Astrocyte (in vitro differentiated cells and primary cell): Measurements from ENCODE around the gene SMIM3. TPM values are rescaled to one million over a fixed set of nuclear protein-coding genes. Genes with fewer than 3 reads are reported as not detected.

Source experiments
- DNase-seq: peaks from one replicate; pipeline ENCODE4 v3.0.0-alpha.2; 2010; ENCODE audit warnings: low read depth
- FAIRE-seq: peaks from 2 replicates; lab custom pipeline; 2011; peaks lifted over from hg19 to GRCh38; lab: Jason Lieb, UNC
- H2AFZ ChIP-seq: 2 replicates; pipeline ENCODE4 v1.6.0; 2012; ENCODE audit warnings: low read depth, low read length, inconsistent platforms
- H3K27ac ChIP-seq: 2 replicates; pipeline ENCODE4 v1.5.1; 2011; ENCODE audit warnings: low read depth, low read length, inconsistent platforms
- H3K27me3 ChIP-seq: 2 replicates; pipeline ENCODE4 v1.6.0; 2011; ENCODE audit warnings: low read length, inconsistent platforms; ENCODE audit not compliant: insufficient read depth
- H3K36me3 ChIP-seq: 2 replicates; pipeline ENCODE4 v1.5.1; 2011; ENCODE audit warnings: low read length, inconsistent platforms; ENCODE audit not compliant: insufficient read depth
- H3K4me1 ChIP-seq: 2 replicates; pipeline ENCODE4 v1.5.1; 2011; ENCODE audit warnings: low read length, inconsistent platforms; ENCODE audit not compliant: insufficient read depth
- H3K4me2 ChIP-seq: 2 replicates; pipeline ENCODE4 v1.6.0; 2012; ENCODE audit warnings: low read length, inconsistent platforms
- H3K4me3 ChIP-seq: 2 replicates; pipeline ENCODE4 v1.5.1; 2011; ENCODE audit warnings: low read depth, mild to moderate bottlenecking, low read length, inconsistent platforms; ENCODE audit not compliant: insufficient read depth
- H3K79me2 ChIP-seq: 2 replicates; pipeline ENCODE4 v1.6.0; 2012; ENCODE audit warnings: mild to moderate bottlenecking, low read length, inconsistent platforms; ENCODE audit not compliant: insufficient read depth
- H3K9ac ChIP-seq: 2 replicates; pipeline ENCODE4 v1.6.0; 2012; ENCODE audit warnings: mild to moderate bottlenecking, low read length, inconsistent platforms
- H3K9me3 ChIP-seq: 2 replicates; pipeline ENCODE4 v1.5.1; 2012; ENCODE audit warnings: low read depth, mild to moderate bottlenecking, low read length, inconsistent platforms; ENCODE audit not compliant: insufficient read depth
- H4K20me1 ChIP-seq: 2 replicates; pipeline ENCODE4 v1.6.0; 2012; ENCODE audit warnings: low read length, inconsistent platforms; ENCODE audit not compliant: insufficient read depth
- H3K27ac Mint-ChIP-seq: one replicate; pipeline ENCODE4 v1.8.0; 2021; ENCODE audit warnings: mild to moderate bottlenecking, mixed read lengths; ENCODE audit not compliant: unreplicated experiment
- H3K27me3 Mint-ChIP-seq: one replicate; pipeline ENCODE4 v1.8.0; 2021; ENCODE audit warnings: low read depth, mixed read lengths; ENCODE audit not compliant: unreplicated experiment
- H3K36me3 Mint-ChIP-seq: one replicate; pipeline ENCODE4 v1.8.0; 2021; ENCODE audit warnings: low read depth, mixed read lengths; ENCODE audit not compliant: unreplicated experiment
- H3K4me1 Mint-ChIP-seq: one replicate; pipeline ENCODE4 v1.8.0; 2021; ENCODE audit warnings: low read depth, mixed read lengths; ENCODE audit not compliant: unreplicated experiment
- H3K4me3 Mint-ChIP-seq: one replicate; pipeline ENCODE4 v1.8.0; 2021; ENCODE audit warnings: mild to moderate bottlenecking, moderate library complexity, mixed read lengths; ENCODE audit not compliant: unreplicated experiment
- H3K9me3 Mint-ChIP-seq: one replicate; pipeline ENCODE4 v1.8.0; 2021; ENCODE audit warnings: mild to moderate bottlenecking, mixed read lengths; ENCODE audit not compliant: unreplicated experiment
- EZH2 ChIP-seq: IDR thresholded peaks from 2 replicates; pipeline ENCODE4 v1.6.1; 2012; ENCODE audit warnings: mild to moderate bottlenecking, low read length, inconsistent platforms; ENCODE audit not compliant: insufficient read depth
- total RNA-seq: library from RNA; stranded (reverse); gene quantifications from 2 replicates; pipeline ENCODE4 v1.2.1, GENCODE V29; 2021
- TF ChIP-seq, protein P1 (sequence below): IDR thresholded peaks from 2 replicates; pipeline ENCODE4 v1.5.1; 2011; ENCODE audit warnings: low read depth, mild to moderate bottlenecking, inconsistent platforms, low read length, moderate library complexity; ENCODE audit not compliant: insufficient read depth

Gene SMIM3
- total RNA-seq, 1 donor from 2014 or later: 16.7 TPM

DNA sequence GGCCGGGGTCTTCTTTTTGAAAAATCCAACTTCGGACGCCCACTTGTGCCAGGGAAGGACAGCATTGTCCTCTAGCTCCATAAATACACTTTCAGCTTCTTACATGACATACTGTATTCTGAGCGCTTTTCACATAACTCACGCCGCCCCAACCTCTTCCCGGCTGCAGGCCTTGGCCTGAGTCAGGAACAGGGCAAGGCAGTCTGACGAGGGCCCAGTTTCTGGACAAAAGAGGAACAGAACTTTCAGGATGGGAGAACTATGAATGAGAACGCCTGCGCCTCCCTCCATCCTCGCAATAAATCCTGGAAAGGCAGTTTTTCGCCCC is 20.4 kb upstream of the SMIM3 start:
- DNase-seq (no peak), FAIRE-seq (no peak)
- peak overlapping the region; percentile 98 for H2AFZ ChIP-seq
- peak overlapping the region; percentile 99 for H3K27ac ChIP-seq
- no peaks in the 10 kb centered on the region for H3K27me3 Mint-ChIP-seq
- peaks cover 15% of the 10 kb centered on the region for H4K20me1 ChIP-seq
- no peaks in the 10 kb centered on the region for H3K9me3 Mint-ChIP-seq
- peaks cover 52% of the 10 kb centered on the region for H3K79me2 ChIP-seq
- H3K36me3 ChIP-seq: peaks cover 21% of the 10 kb centered on the region
- H3K4me2 ChIP-seq: peak overlapping the region; percentile 91
- H3K4me1 ChIP-seq: peaks cover 15% of the 10 kb centered on the region
- no peak overlapping the region for H3K4me3 Mint-ChIP-seq
- TF ChIP-seq EZH2: no peak
- TF ChIP-seq, protein P1, sequence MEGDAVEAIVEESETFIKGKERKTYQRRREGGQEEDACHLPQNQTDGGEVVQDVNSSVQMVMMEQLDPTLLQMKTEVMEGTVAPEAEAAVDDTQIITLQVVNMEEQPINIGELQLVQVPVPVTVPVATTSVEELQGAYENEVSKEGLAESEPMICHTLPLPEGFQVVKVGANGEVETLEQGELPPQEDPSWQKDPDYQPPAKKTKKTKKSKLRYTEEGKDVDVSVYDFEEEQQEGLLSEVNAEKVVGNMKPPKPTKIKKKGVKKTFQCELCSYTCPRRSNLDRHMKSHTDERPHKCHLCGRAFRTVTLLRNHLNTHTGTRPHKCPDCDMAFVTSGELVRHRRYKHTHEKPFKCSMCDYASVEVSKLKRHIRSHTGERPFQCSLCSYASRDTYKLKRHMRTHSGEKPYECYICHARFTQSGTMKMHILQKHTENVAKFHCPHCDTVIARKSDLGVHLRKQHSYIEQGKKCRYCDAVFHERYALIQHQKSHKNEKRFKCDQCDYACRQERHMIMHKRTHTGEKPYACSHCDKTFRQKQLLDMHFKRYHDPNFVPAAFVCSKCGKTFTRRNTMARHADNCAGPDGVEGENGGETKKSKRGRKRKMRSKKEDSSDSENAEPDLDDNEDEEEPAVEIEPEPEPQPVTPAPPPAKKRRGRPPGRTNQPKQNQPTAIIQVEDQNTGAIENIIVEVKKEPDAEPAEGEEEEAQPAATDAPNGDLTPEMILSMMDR: no peak
- peaks cover 6% of the 10 kb centered on the region for H3K4me1 Mint-ChIP-seq
- H3K9me3 ChIP-seq: no peaks in the 10 kb centered on the region
- H3K4me3 ChIP-seq: peak overlapping the region; percentile 86
- no peak overlapping the region for H3K27ac Mint-ChIP-seq
- H3K36me3 Mint-ChIP-seq: peaks cover 17% of the 10 kb centered on the region
- peak overlapping the region; percentile 96 for H3K9ac ChIP-seq
- no peaks in the 10 kb centered on the region for H3K27me3 ChIP-seq

DNA sequence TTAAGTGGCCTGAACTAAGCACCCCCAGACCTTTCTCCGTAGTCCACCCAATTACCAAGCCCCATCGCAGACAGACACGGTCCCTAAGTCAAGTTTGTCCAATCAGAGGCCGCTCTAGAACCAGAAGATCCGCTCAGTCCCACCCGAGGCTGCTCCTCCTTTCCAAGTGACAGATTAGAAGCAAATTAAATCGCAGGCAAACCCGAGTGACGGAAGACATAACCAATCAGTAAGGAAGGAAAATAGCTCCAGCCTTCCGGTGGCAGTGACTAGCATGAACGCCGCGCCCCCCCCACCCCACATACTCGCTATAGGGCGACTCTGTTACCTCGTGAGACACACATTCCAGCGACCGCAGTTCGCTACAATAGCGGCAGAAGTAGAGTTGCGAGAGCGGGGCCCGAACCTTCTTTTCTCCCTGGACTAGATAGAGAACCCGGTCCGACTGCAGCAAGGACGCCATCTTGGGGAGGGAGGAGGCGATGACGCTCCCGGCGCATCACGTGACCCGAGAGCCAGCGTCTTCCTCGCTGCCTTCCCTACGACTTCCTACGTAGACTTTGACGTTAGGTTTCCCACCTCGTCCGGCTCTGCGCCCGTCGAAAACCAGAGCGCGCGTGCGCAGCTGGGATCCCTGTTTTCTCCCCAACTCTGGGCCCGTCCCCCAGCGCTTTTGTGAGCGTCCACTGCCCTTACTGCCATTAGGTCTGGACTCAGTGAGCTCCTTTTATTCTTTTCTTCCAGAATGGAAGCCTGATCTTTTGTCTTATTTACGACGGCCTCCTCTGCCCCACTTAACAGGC is 19.8 kb upstream of the SMIM3 start, which contains the start of gene DCTN4:
Gene DCTN4, minus strand, starts transcription at position 487 of the 803 bp plus-strand sequence. Its CDS starts 24 bp downstream, at position 463.
- Mint-ChIP-seq H3K4me1 (peaks cover 8% of the 10 kb centered on the region), H3K36me3 (peaks cover 13% of the 10 kb centered on the region), H3K27ac (no peak within 1 kb of the TSS), H3K4me3 (no peak within 1 kb of the TSS), H3K9me3 (no peaks in the 10 kb centered on the region), H3K27me3 (no peaks in the 10 kb centered on the region)
- Histone ChIP-seq H3K4me2 (peak within 1 kb of the TSS; percentile 91), H3K27ac (peak within 1 kb of the TSS; percentile 99), H3K9me3 (no peaks in the 10 kb centered on the region), H2AFZ (peak within 1 kb of the TSS; percentile 98), H3K27me3 (no peaks in the 10 kb centered on the region), H3K79me2 (peaks cover 46% of the 10 kb centered on the region), H3K36me3 (peaks cover 16% of the 10 kb centered on the region), H4K20me1 (peaks cover 13% of the 10 kb centered on the region), H3K4me3 (peak within 1 kb of the TSS; percentile 86), H3K9ac (peak within 1 kb of the TSS; percentile 96), H3K4me1 (peaks cover 16% of the 10 kb centered on the region)
- TF ChIP-seq, protein P1: no peak
- TF ChIP-seq EZH2: no peak
- peak; percentile 34 for FAIRE-seq
- peak; percentile 99 for DNase-seq

DNA sequence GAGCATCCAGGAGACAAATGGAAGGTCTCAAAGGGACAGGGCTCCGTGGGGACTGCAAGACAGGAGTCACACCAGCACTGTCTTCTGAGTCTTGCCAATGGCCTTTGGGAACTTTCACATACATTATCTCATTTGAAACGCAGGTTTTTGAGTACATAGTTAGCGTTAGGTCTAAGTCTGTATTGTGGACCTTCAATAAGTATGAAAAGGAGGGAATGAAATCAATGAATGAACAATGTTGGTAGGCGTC is 19.3 kb upstream of the SMIM3 start:
- Mint-ChIP-seq H3K4me1 (peaks cover 8% of the 10 kb centered on the region), H3K27ac (no peak overlapping the region), H3K27me3 (no peaks in the 10 kb centered on the region), H3K9me3 (no peaks in the 10 kb centered on the region), H3K36me3 (peaks cover 9% of the 10 kb centered on the region), H3K4me3 (no peak overlapping the region)
- H2AFZ ChIP-seq: peak overlapping the region; percentile 98
- no peaks in the 10 kb centered on the region for H3K27me3 ChIP-seq
- no peak for TF ChIP-seq EZH2
- TF ChIP-seq, protein P1: no peak
- peaks cover 16% of the 10 kb centered on the region for H3K4me1 ChIP-seq
- H4K20me1 ChIP-seq: peaks cover 7% of the 10 kb centered on the region
- H3K9me3 ChIP-seq: no peaks in the 10 kb centered on the region
- H3K27ac ChIP-seq: peak overlapping the region; percentile 99
- H3K4me2 ChIP-seq: peak overlapping the region; percentile 91
- peak overlapping the region; percentile 96 for H3K9ac ChIP-seq
- peaks cover 41% of the 10 kb centered on the region for H3K79me2 ChIP-seq
- peaks cover 11% of the 10 kb centered on the region for H3K36me3 ChIP-seq
- FAIRE-seq (no peak), DNase-seq (no peak)
- H3K4me3 ChIP-seq: peak overlapping the region; percentile 86
